VCaP (cell line): ENCODE measurements around the gene METTL16.
A peak's percentile ranks its signal among the peaks of the same experiment; 100 is the strongest.
"Not testable (repeated sequence)": the region's sequence is repeated elsewhere in the genome, so short reads cannot be mapped to it uniquely, and the experiment has no call there.

ENCODE experiments used
- H3K27ac ChIP-seq: fragments of 450-650 bp; 2 replicates; pipeline ENCODE4 v1.5.1; 2017
- CTCF ChIP-seq: fragments of 450-650 bp; conservative IDR thresholded peaks from 2 replicates; pipeline ENCODE4 v1.5.1; 2017; ENCODE audit warnings: mild to moderate bottlenecking, moderate library complexity

METTL16 gene

GRCh38 chr17:2511462-2512369 lies at the start of gene METTL16:
TSS of gene METTL16 (minus strand) at chr17:2511888. CDS start at chr17:2502331, 9,557 bp downstream.
- no peak for TF ChIP-seq CTCF
- peak within 1 kb of the TSS; percentile 100 for H3K27ac ChIP-seq

- TF ChIP-seq CTCF, result no peak
- H3K27ac ChIP-seq, result no peak overlapping the region
Observed at GRCh38 chr17:2560658-2561057, 49.0 kb upstream of the METTL16 start.

- no peak overlapping the region for H3K27ac ChIP-seq
Observed at GRCh38 chr17:2551928-2552327, 40.2 kb upstream of the METTL16 start.

GRCh38 chr17:2551493-2551892 lies 39.8 kb upstream of the METTL16 start:
- TF ChIP-seq CTCF, result no peak

More at GRCh38 chr17:2551928-2552327, 40.2 kb upstream of the METTL16 start:
- no peak for TF ChIP-seq CTCF

GRCh38 chr17:2549392-2550211 lies 37.9 kb upstream of the METTL16 start:
- no peak overlapping the region for H3K27ac ChIP-seq
- TF ChIP-seq CTCF, result no peak

More at GRCh38 chr17:2551493-2551892, 39.8 kb upstream of the METTL16 start:
- H3K27ac ChIP-seq, result no peak overlapping the region

GRCh38 chr17:2548026-2548425 lies 36.3 kb upstream of the METTL16 start:
- H3K27ac ChIP-seq, result not testable (repeated sequence)

GRCh38 chr17:2547176-2547575 lies 35.5 kb upstream of the METTL16 start:
- H3K27ac ChIP-seq, result no peak overlapping the region
- TF ChIP-seq CTCF, result no peak
